HG03342 (cell line): ENCODE results near the gene RICTOR.
"Not testable (repeated sequence)": the region's sequence is repeated elsewhere in the genome, so short reads cannot be mapped to it uniquely, and the experiment has no call there.

Experiments
- ATAC-seq: cut with Tn5 transposase; IDR thresholded peaks from one replicate; pipeline ENCODE4 v1.9.1; 2021; ENCODE audit warnings: mild to moderate bottlenecking, moderate library complexity; ENCODE audit not compliant: unreplicated experiment

The RICTOR gene

GRCh38 chr5:39057734-39058133, 16.5 kb downstream of the RICTOR start:
- peak; percentile 55 for ATAC-seq

GRCh38 chr5:39055768-39056398, 18.3 kb downstream of the RICTOR start:
- ATAC-seq, result no peak

GRCh38 chr5:39055027-39055767, 19.0 kb downstream of the RICTOR start:
- no peak for ATAC-seq

- no peak for ATAC-seq
Observed at GRCh38 chr5:39053189-39053588, 21.0 kb downstream of the RICTOR start.

- ATAC-seq, result no peak
Observed at GRCh38 chr5:39052141-39052540, 22.1 kb downstream of the RICTOR start.

- ATAC-seq, result no peak
Observed at GRCh38 chr5:39049315-39049714, 24.9 kb downstream of the RICTOR start.

- ATAC-seq, result no peak
Observed at GRCh38 chr5:39040875-39041274, 33.3 kb downstream of the RICTOR start.

GRCh38 chr5:39034493-39034892, 39.7 kb downstream of the RICTOR start:
- not testable (repeated sequence) for ATAC-seq

- ATAC-seq, result no peak
Observed at GRCh38 chr5:39031041-39031440, 43.2 kb downstream of the RICTOR start.

- ATAC-seq, result no peak
Observed at GRCh38 chr5:39025456-39025855, 48.7 kb downstream of the RICTOR start.

- ATAC-seq, result no peak
Observed at GRCh38 chr5:39024884-39025283, 49.3 kb downstream of the RICTOR start.

GRCh38 chr5:39024005-39024404, 50.2 kb downstream of the RICTOR start:
- ATAC-seq, result no peak

GRCh38 chr5:39023121-39023520, 51.1 kb downstream of the RICTOR start:
- ATAC-seq, result no peak

- no peak for ATAC-seq
Observed at GRCh38 chr5:39022151-39022550, 52.0 kb downstream of the RICTOR start.

- ATAC-seq, result no peak
Observed at GRCh38 chr5:39021413-39021812, 52.8 kb downstream of the RICTOR start.

GRCh38 chr5:39020458-39020857, 53.7 kb downstream of the RICTOR start:
- no peak for ATAC-seq

- ATAC-seq, result no peak
Observed at GRCh38 chr5:39019254-39019653, 54.9 kb downstream of the RICTOR start.

- ATAC-seq, result no peak
Observed at GRCh38 chr5:39017504-39017903, 56.7 kb downstream of the RICTOR start.

- ATAC-seq, result no peak
Observed at GRCh38 chr5:39016587-39017275, 57.5 kb downstream of the RICTOR start.

- ATAC-seq, result no peak
Observed at GRCh38 chr5:39015743-39016586, 58.2 kb downstream of the RICTOR start.

- no peak for ATAC-seq
Observed at GRCh38 chr5:39014561-39014960, 59.6 kb downstream of the RICTOR start.
